GM19035 (cell line): Measurements from ENCODE around the gene FAXDC2.

ENCODE experiments used
- ATAC-seq: cut with Tn5 transposase; IDR thresholded peaks from one replicate; pipeline ENCODE4 v1.9.1; 2021; ENCODE audit not compliant: unreplicated experiment

Gene FAXDC2

DNA sequence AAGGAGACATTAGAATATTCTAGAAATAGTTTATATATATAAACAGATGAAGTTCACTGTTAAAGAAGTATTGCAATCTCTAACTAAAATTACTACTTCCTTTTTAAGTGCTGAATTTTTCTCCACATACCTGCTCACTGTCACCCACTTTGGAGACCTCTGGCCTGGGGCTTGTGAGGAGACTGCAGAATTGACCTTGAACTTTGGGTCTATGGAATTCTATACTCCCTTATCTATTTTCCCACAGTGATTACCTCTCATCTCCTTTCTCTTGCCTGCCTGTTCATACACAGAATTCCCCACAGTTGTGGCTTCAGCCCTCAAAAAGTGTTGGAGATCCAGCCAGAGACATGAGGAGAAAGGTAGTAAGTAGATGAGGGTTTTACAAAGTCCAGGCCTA is 49.8 kb downstream of the FAXDC2 start:
- no peak for ATAC-seq

DNA sequence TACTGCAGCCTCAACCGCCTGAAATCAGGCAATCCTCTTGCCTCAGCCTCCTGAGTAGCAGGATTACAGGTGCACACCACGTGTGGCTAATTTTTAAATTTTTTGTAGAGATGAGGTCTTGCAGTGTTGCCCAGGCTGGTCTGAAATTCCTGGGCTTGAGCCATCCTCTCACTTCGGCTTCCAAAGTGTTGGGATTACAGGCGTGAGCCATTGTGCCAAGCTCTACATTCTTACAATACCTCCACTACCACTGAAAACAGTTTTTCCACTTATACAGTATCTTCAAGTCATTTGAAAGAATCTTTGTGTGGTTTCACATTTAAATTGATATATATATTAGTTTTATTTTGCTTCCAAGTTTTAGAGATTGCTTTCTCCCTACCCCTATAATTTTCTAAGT is 52.6 kb downstream of the FAXDC2 start:
- ATAC-seq: no peak

DNA sequence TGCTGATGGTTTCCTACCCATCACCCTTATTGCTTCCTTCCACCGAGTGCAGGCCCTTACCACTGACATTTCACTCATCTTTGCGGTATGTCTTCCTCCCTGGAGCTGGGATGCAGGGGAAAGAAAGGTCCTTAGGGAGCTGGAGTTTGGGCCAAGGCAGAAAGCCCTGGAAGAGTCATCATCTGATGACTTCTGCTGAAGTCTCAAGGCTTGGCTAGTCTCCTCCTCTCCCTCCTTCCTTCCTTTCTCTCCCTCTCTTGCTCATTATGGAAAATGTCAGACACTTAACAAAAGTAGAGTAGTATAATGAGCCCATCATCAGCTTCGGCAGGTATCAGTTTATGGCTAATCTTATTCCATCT is 55.2 kb downstream of the FAXDC2 start:
- ATAC-seq: no peak

DNA sequence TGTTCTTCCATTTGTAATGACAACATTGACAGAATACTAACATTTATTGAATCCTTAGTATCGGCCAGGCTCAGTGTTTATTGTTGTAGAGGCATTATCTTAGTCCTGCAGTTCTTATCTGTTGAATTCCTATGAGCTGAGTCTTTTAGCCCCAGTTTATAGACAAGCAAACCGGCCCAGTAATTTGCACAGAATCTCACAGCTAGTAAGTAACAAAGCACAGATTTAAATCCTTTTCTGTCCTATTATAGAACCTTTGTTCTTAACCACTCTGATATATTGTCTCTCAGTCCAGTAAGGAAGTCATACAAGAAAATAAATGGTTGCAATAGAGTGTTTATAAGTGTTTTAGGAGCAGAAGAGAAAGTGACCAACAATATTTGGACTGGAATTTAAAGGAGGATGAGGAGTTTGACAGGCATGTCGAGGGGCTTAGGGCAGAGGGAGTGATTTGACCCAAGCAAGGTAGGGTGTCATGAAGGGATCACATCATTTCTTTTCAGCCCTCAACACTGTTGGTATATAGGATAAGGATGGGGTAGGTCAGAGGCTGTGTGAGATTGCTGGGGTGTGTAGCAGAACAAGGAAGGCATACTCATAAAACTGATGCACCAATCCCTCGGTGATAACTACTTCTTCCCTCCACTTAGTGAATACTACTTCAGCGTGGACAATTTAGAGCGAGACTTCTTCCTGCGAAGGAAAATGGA is 55.7 kb downstream of the FAXDC2 start:
- ATAC-seq: no peak

DNA sequence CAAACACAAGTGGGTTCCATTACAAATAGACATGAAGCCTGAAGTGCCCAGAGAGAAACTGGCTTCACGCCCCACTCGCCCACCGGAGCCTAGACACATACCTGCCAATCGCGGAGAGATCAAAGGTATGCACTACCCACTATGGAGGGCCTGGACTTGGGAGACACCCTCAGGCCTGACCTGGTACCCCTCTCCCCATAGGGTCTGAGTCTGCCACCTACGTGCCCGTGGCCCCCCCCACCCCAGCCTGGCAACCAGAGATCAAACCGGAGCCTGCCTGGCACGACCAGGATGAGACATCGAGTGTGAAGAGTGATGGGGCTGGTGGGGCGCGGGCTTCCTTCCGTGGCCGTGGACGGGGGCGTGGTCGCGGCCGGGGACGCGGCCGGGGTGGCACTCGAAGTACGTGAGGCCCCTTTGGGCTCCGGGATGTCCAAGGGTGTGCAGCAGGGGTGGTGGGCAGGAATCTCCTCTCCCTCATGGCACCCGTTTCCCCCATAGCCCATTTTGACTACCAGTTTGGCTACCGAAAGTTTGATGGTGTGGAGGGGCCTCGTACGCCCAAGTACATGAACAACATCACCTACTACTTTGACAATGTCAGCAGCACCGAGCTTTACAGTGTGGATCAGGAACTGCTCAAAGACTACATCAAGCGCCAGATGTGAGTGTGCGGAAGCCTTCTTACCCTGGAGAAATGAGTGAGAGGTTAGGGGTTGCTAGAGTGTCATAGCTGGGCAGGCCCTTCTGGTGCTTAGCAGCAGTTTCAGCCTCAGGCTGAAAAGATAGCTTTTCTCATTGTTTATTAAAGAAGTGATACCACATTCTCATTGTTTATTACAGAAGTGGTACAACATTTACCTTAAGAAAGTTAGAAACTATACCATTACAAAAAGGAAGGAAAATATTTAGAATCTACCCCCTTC is 56.5 kb downstream of the FAXDC2 start:
- no peak for ATAC-seq

DNA sequence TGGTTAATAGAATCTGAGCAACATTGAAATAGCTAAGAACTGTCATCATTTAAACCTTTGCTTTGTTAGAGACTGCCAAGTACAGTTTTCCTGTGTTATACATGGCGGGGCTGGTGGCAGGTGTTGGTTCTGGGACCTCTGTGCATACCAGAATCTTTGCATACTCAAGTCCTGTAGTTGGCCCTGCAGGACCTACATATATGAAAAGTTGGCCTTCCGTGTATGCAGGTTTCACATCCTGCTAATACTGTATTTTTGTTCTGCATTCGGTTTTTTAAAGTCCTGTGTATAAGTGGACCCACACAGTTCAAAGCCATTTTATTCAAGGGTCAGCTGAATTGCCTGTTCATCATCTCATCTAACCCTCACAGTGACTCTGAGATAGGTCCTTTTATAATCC is 58.9 kb downstream of the FAXDC2 start:
- ATAC-seq: peak; percentile 72

DNA sequence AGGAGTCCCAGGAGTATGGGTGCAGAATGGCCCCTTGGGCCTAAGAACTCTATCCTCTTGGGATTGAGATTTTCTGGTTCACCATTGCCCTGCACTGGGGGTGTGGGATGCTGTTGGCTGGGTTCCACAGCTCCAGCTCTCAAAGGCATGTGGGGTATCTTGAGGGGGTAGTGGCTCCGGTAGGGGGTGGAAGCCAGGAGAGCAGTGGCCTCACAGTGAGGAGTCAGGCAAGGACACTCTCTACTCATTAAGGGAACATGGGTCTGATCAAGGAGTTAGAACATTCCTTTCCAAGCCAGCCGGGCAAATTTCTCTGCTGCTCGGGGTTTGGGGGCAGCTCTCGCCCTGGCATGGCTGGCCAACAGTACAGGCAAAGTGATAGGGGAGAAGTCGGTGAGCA is 62.2 kb downstream of the FAXDC2 start:
- ATAC-seq: no peak

DNA sequence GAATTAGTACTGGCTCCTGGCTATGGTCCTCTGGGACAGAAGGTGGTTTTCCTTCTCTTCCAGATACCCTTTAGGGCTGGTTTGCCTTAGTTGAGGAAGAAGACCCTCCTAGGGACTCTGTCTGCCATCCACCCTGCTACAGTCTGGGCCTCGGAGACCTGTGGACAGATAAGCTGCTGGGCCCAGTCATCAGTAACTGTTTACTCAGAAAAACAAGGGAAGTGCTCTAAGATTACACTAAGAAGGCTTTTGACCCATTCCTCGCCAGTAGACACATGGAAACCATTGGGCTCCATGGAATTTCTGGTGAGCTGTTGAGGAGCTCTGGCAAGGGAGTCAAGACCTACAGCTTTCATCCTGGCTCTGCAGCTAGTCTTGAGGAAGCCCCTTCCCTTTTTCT is 64.0 kb downstream of the FAXDC2 start:
- ATAC-seq: no peak

DNA sequence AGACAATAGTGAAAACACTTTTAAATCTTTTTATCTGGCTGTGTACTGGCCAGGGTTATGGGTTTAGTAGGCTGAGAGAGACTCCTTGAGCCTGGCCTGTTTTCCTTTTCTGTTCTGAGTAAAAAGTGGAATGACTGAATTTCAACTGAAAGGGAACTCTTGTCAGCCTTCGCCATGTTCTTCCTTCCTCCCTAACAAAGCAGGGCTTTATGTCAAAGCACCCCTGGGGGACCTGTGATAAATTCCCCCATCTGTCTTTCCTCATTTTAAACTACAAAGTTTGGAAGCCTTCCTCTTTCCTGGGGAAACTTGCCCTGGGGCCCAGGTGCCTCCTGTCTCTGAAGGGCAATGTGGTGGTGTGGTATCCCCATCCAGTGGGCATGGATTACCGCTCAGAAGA is 65.5 kb downstream of the FAXDC2 start:
- no peak for ATAC-seq

DNA sequence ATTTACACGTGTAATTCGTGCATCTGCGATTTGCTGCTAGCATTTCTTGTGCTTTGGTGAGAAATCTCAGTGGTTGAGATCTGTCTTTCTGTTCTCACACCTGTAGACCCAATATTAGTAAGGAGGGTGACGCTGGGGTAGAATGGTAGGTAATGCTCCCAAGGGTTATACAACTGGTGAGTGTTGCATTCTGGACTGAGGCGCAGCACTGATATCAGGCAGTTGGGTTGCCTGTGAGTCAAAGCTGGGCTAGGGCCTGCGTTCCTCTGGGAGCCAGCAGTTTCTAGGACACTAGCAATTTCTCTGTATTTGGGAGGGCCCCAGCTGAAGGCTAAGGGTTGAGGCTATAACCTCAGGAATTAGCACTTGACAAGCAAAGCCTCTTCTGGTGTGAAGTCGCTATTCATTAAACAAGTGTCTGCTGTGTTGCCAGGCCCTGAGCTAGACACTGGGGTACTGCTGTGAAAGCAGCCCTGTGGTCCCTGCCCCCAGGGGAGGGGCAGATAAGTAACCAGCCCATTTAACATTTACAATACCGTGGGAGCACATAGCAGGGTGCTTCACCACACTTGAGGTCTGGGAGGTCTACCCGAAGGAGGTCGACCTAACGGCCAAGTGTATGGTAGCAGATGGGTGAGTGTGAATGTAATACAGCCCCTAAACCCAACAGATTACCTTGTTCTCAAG is 66.5 kb downstream of the FAXDC2 start:
- peak; percentile 61 for ATAC-seq

DNA sequence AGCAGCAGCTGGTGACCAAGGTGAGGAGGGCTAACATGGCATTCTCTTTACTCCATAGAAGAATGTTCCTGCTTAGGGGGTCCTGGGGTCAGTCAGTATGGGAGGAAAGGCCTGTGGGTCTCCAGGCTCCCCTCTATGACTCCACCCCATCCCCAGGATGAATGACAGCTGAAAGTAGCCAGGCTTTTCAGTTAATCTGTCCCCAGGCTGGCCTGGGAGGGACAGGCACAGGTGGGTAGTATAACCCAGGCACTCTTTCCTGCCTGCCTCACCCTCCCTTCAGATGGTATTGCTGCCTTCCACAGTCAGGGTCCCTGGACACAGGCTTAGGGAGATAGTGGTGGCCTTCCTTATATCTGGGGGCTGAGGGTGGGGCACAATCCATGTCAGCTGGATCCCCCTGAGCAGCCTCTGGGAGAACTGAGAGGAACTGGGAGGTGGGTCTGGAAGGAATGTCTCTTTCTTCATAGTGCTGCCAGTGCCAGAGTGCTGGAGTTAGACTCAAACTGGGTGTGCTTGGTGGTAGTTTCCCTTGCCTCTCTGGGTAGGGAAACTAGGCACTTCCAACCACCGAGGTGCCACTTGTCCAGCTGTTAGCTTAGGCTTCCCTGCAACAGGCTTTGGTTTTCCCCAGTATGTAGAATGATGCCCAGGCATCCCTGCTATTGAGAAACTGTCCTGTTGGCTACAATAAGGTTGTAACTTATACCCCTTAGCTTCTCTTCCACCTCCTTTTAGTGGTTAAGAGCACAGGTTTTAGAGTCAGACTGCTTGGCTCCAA is 67.4 kb downstream of the FAXDC2 start:
- peak; percentile 19 for ATAC-seq

DNA sequence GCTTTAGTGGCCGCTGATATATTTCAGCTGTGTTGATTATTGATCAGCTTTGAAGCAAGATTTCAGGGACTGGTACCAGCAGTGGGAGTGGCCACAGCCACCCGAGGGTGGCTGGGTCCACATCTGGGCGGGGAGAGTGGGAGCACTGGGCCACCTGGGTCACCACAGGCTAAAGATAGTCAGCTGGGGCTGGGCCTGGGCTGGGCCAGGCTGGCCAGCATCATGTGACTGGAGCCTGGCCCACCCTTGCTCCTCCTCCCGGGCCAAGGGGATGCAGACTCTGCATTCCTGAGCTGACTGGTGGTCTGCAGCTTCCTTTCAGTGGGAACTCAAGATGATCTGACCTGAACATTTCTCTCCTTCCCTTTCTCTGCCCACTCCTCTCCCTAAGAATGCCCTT is 68.1 kb downstream of the FAXDC2 start:
- ATAC-seq: no peak

DNA sequence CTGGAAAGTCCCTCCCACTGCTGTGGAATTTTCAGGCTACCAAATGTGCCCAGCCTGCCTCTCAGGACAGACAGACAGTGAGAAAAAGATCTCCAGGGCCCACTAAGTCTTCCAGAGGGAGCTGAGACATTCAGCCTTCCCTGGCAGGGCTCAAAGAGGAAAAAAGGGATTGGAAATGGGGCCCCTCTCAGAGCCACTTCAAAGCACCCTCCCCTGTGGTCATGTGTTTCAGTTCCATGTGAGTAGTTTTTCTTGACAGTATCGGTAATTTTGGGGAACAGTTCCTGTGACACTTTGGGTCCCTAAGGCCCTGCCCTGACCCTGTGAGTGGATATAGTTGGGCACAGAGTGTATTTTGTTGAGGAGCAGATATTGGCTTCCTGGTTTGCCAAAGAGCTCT is 70.3 kb downstream of the FAXDC2 start:
- ATAC-seq: no peak

DNA sequence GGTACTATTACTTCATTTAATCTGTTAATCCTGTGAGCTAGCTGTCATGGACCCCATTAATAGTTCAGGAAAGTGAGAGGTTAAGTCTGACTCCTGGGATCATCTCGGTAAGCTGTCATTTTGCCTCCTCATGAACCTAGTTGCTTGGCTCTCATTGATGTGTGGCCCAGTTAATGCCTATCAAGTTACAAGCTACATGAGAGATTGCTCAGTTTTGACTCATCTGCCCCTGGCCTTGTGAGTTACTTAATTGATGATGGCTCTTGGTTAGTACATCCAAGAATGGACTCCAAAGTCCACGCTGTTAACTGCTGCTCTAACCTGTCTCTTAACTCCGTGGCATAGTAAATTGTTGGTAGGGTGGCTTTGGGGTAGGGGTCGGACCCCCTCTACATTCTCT is 71.3 kb downstream of the FAXDC2 start:
- ATAC-seq: no peak

DNA sequence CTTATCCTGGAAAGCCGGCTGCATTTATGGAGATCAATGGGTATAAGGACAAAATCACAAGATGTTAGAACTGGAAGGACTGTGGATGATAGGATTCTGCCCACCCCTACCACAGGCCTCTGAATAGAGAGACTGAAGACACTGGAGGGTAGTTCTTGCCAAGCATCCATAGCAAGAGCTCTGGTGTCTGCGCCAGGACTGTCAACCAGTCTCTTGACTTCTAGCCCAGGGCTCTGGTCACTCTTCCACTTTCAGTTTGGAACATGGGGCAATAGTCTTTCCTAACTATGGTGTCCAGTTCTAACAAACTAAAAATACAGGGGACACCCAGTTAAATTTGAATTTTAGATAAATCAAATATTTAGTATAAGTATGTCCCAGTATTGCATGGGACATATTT is 71.9 kb downstream of the FAXDC2 start:
- ATAC-seq: no peak

DNA sequence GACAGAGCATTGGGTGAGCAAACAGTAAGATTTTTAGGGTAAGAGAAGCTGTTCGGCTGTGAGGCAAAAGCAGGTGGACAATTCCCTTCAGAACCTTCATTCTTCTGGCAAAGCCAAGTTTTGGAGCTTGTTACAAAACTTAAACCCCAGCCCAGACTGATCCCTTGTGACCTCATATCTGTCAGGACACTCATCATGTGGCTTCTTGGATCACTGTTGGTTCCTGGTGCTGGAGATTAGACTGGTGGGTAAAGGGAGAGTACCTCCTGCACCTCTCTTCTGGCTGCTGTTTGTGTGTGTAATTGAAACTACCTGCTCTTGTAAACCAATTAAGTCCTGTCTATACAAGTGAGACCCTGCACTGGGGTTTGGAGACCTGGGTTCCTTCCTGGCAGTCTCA is 74.2 kb downstream of the FAXDC2 start:
- ATAC-seq: no peak

DNA sequence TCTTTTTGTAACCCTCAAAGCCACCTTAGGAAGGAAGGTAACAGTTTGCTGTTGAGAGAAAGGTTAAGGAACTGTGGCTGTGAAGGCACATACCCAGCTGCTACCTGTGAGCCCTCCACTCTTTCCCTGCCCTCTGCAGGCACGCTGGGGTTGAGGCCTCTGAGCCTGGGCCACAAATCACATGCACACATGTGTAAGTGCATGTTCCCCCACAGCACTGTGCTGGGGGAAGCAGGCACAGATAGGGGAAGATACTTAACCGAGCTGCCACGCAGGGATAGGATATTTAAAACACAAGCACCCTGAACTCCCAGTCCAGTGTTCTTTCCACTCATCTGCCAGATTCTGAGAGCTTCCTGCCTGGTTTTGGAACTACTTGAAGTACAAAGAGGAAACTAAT is 77.1 kb downstream of the FAXDC2 start:
- no peak for ATAC-seq

DNA sequence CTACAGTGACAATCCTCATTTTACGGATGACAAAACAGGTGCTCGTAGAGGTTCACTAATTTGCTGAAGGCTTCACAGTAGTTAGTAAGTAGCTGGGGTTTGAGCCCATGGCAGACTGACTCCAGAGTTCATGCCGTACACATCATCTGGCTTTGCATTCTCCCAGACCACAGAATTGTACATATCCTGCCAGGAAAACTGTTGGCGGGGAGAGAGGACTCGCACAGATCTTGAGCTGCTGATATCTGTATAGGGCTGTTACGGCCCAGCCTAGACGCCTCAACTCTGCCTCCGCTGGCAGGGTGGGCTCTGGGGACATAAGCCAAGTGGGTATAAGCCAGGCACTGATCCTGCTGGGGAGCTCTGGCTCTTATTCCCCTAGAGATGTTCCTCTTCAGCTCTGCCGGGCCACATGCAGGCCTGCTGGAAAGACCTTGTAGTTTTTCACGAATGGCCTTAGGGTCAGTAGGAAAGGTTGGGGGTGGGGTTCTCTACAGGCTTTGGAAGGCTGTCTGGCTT is 79.0 kb downstream of the FAXDC2 start:
- ATAC-seq: no peak

DNA sequence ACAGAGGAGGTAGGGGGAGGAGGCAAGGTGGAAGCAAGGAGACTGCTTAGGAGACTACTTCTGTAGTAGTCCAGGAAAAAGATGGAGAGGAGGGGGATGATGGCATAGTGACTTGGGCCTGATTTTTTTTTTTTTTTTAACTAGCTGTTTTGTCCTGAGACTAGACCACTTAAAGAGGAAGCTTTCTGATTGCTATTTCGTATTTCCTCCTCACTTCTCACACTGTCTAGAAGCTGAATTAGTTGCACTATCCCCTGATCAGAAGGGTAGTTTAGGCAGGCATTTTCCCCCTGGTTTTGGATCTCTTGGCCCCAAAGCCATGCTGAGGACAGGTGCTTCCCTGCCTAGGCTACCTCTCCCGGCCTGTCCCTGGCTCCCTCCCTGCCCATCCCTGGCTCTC is 80.3 kb downstream of the FAXDC2 start:
- no peak for ATAC-seq
